PC-9 (cell line): ENCODE measurements around the gene BRIP1. TPM values are rescaled to one million over a fixed set of nuclear protein-coding genes. Genes with fewer than 3 reads are reported as not detected.

ENCODE experiments used
- BruUV-seq: library from RNA; stranded (reverse); fragments of 400-500 nt; replicated peaks from 2 replicates; lab custom pipeline; 2021; lab: Mats Ljungman, UMichigan
- CTCF ChIA-PET: fragments of 300-600 bp; sonication (Branson Sonifier 250); formaldehyde crosslinking; loops from one replicate; lab custom pipeline; 2022; ENCODE audit warnings: antibody characterized with exemption; lab: Charles Lee
- POLR2A ChIA-PET: fragments of 300-600 bp; sonication (Branson Sonifier 250); formaldehyde crosslinking; loops from one replicate; lab custom pipeline; 2022; ENCODE audit warnings: antibody characterized with exemption; ENCODE audit not compliant: unreplicated experiment; lab: Charles Lee
- DNase-seq, 2 experiments: peaks; one replicate each; pipeline versions ENCODE4 v3.0.0 to v3.0.0-alpha.2; 2015 to 2022; ENCODE audit warnings: mixed read lengths in 1 of 2
- H2AFZ ChIP-seq: fragments of 200-600 bp; sonication (generic); 2 replicates; pipeline ENCODE4 v1.8.1; 2017; ENCODE audit warnings: antibody characterized with exemption
- H3F3A ChIP-seq: fragments of 200-600 bp; sonication (generic); 2 replicates; pipeline ENCODE4 v1.8.1; 2017; ENCODE audit warnings: antibody characterized with exemption, mild to moderate bottlenecking, low read depth; ENCODE audit not compliant: insufficient read depth
- H3K27ac ChIP-seq: fragments of 200-600 bp; sonication (generic); 2 replicates; pipeline ENCODE4 v1.6.1; 2016; ENCODE audit warnings: mixed run types
- H3K27me3 ChIP-seq: fragments of 200-600 bp; sonication (generic); 2 replicates; pipeline ENCODE4 v1.6.1; 2016; ENCODE audit warnings: low read depth, mixed run types; ENCODE audit not compliant: insufficient read depth
- H3K36me3 ChIP-seq: fragments of 200-600 bp; sonication (generic); 2 replicates; pipeline ENCODE4 v1.6.1; 2016; ENCODE audit warnings: low read depth, mixed run types
- H3K4me1 ChIP-seq: fragments of 200-600 bp; sonication (generic); replicated peaks from 2 replicates; pipeline ENCODE4 v1.6.1; 2016; ENCODE audit warnings: mixed run types; ENCODE audit not compliant: insufficient read depth
- H3K4me2 ChIP-seq: fragments of 200-600 bp; sonication (generic); 2 replicates; pipeline ENCODE4 v1.6.1; 2017; ENCODE audit warnings: mixed run types
- H3K4me3 ChIP-seq: fragments of 200-600 bp; sonication (generic); 2 replicates; pipeline ENCODE4 v1.6.1; 2016; ENCODE audit warnings: mixed run types
- H3K79me2 ChIP-seq: fragments of 200-600 bp; sonication (generic); 2 replicates; pipeline ENCODE4 v1.6.1; 2017; ENCODE audit warnings: low read depth, mixed run types
- H3K9me2 ChIP-seq: fragments of 200-600 bp; sonication (generic); 2 replicates; pipeline ENCODE4 v1.8.1; 2017; ENCODE audit warnings: mild to moderate bottlenecking; ENCODE audit not compliant: insufficient read depth
- H3K9me3 ChIP-seq: fragments of 200-600 bp; sonication (generic); 2 replicates; pipeline ENCODE4 v1.8.1; 2016; ENCODE audit warnings: low read depth; ENCODE audit not compliant: insufficient read depth
- H4K20me1 ChIP-seq: fragments of 200-600 bp; sonication (generic); 2 replicates; pipeline ENCODE4 v1.8.1; 2017; ENCODE audit not compliant: insufficient read depth
- EZH2 ChIP-seq: fragments of 200-600 bp; sonication (generic); IDR thresholded peaks from 2 replicates; pipeline ENCODE4 v1.8.0; 2017; ENCODE audit warnings: antibody characterized with exemption, low read depth
- intact Hi-C: fragments of 100-400 bp; cut with micrococcal nuclease; formaldehyde crosslinking; loops from one replicate; pipeline ENCODE4 v1.10.0; 2022; ENCODE audit not compliant: unreplicated experiment
- total RNA-seq: library from RNA; stranded (reverse); gene quantifications from 2 replicates; pipeline ENCODE4 v1.2.3, GENCODE V29; 2021
- TF ChIP-seq, protein P1 (sequence below): fragments of 200-600 bp; sonication (generic); conservative IDR thresholded peaks from 2 replicates; pipeline ENCODE4 v1.6.1; 2017; ENCODE audit warnings: mixed run types, antibody characterized with exemption, mild to moderate bottlenecking, moderate library complexity

The BRIP1 gene
- total RNA-seq, 1 experiment from 2014 or later, result 16.0 TPM

DNA sequence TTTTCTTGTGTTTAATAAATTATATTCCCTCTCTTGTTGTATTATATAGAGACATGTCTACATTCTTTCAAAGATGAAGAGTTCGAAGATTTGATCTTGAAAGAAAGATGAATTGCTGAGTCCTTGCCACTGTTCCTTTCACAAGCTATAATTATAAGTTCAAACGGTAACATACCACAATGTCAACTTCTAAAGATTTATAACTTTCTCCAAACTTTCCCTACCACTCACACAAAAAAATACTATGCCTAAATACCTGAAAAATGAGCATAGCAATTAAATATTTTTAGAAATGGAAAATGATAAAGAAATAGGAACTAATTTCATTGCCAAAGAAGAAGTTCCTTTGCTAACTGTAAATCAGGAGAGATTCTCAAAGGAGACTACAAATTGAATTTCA lies 50.6 kb downstream of the BRIP1 start:
- Histone ChIP-seq H2AFZ (no peak overlapping the region), H3K4me3 (no peak overlapping the region), H3K27me3 (no peaks in the 10 kb centered on the region), H3K27ac (no peak overlapping the region), H3K4me2 (no peak overlapping the region), H3F3A (peaks cover 7% of the 10 kb centered on the region; the same call in 1 of the 2 replicates), H4K20me1 (no peaks in the 10 kb centered on the region), H3K9me2 (no peaks in the 10 kb centered on the region), H3K79me2 (no peaks in the 10 kb centered on the region), H3K4me1 (0 out of 2 replicates have a peak, but pooled peaks cover 7% of the 10 kb centered on the region), H3K36me3 (no peaks in the 10 kb centered on the region; the same call in none of the 2 replicates), H3K9me3 (no peaks in the 10 kb centered on the region)
- ChIA-PET POLR2A (no interaction called here), CTCF (no interaction called here)
- no TSS peak for BruUV-seq
- DNase-seq, result no peak
- intact Hi-C loops, result no loop called here
- no peak for TF ChIP-seq EZH2
- TF ChIP-seq, protein P1, sequence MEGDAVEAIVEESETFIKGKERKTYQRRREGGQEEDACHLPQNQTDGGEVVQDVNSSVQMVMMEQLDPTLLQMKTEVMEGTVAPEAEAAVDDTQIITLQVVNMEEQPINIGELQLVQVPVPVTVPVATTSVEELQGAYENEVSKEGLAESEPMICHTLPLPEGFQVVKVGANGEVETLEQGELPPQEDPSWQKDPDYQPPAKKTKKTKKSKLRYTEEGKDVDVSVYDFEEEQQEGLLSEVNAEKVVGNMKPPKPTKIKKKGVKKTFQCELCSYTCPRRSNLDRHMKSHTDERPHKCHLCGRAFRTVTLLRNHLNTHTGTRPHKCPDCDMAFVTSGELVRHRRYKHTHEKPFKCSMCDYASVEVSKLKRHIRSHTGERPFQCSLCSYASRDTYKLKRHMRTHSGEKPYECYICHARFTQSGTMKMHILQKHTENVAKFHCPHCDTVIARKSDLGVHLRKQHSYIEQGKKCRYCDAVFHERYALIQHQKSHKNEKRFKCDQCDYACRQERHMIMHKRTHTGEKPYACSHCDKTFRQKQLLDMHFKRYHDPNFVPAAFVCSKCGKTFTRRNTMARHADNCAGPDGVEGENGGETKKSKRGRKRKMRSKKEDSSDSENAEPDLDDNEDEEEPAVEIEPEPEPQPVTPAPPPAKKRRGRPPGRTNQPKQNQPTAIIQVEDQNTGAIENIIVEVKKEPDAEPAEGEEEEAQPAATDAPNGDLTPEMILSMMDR, result no peak

DNA sequence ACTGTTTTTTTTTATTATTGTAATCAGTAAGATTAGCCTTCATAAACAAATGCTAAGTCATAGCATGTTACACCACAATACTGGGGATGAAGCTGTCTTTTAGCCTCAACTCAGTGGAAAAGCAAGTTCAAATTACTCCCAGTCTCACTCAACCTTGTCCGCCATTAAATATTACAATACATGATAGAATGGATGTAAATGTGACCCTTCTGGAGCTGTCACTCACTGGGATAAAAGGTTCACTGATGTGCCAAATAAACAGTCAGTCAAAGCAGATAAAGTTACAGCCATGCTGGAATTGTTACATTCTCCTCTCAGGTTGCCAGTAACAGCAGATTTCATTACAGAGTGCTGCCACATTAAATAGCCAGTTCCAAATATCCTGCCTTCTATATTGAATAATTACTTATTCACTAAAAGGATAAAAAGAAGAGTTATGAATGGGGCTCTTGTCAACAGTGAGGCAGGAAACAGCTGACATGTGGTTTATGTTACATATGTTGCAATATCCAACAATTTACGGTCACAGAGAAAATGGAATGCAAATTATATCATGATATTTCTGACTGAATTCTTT lies 53.4 kb downstream of the BRIP1 start:
- H3K27ac ChIP-seq, result 0 out of 2 replicates have a peak overlapping the region, but pooled peaks have one; percentile 11
- H3K4me2 ChIP-seq, result no peak overlapping the region
- no peak overlapping the region for H3K4me3 ChIP-seq
- TF ChIP-seq, protein P1, result no peak
- TF ChIP-seq EZH2, result no peak
- peaks cover 11% of the 10 kb centered on the region; the same call in 1 of the 2 replicates for H3F3A ChIP-seq
- BruUV-seq, result no TSS peak
- H2AFZ ChIP-seq, result no peak overlapping the region
- ChIA-PET CTCF (no interaction called here), POLR2A (no interaction called here)
- H3K4me1 ChIP-seq, result 0 out of 2 replicates have a peak, but pooled peaks cover 14% of the 10 kb centered on the region
- no peak for DNase-seq
- H4K20me1 ChIP-seq, result no peaks in the 10 kb centered on the region
- no peaks in the 10 kb centered on the region for H3K9me2 ChIP-seq
- intact Hi-C loops, result no loop called here
- no peaks in the 10 kb centered on the region; the same call in none of the 2 replicates for H3K36me3 ChIP-seq
- no peaks in the 10 kb centered on the region for H3K79me2 ChIP-seq
- no peaks in the 10 kb centered on the region for H3K27me3 ChIP-seq
- H3K9me3 ChIP-seq, result no peaks in the 10 kb centered on the region

DNA sequence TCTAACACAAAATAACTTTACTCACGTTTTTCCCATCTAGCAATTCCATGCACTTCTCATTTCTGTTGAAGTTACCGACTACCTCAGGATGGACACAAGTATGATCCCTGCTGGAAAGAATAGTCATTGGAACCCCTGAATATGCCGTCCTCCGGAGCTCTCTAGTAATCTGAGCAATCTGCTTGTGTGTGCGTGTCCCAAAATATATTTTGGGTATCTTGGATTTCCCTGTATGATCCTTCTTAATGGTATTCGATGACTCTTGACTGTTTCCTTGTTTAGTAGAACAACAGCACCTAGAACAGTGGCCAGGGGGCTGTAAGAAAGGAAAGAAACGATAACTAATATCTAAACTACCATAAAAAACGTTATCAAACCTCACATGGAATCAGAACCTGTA lies 54.9 kb downstream of the BRIP1 start:
- ChIA-PET POLR2A (interaction anchor here (0.6 kb wide), 1 partner anchor 1559 kb away, joined by 9 read pairs; no protein-coding TSS in a partner anchor), CTCF (no interaction called here)
- Histone ChIP-seq H3K36me3 (no peaks in the 10 kb centered on the region; the same call in 1 of the 2 replicates), H3K27me3 (no peaks in the 10 kb centered on the region), H3K4me1 (0 out of 2 replicates have a peak, but pooled peaks cover 14% of the 10 kb centered on the region), H3K4me2 (no peak overlapping the region), H2AFZ (no peak overlapping the region), H3K9me3 (no peaks in the 10 kb centered on the region), H3K27ac (no peak overlapping the region), H4K20me1 (no peaks in the 10 kb centered on the region), H3K79me2 (no peaks in the 10 kb centered on the region), H3F3A (peaks cover 9% of the 10 kb centered on the region; the same call in 1 of the 2 replicates), H3K4me3 (no peak overlapping the region), H3K9me2 (no peaks in the 10 kb centered on the region)
- TF ChIP-seq, protein P1, result no peak
- no peak for TF ChIP-seq EZH2
- intact Hi-C loops, result no loop called here
- no TSS peak for BruUV-seq
- no peak for DNase-seq
